ENCODE results near the gene PLCL1.

DNA sequence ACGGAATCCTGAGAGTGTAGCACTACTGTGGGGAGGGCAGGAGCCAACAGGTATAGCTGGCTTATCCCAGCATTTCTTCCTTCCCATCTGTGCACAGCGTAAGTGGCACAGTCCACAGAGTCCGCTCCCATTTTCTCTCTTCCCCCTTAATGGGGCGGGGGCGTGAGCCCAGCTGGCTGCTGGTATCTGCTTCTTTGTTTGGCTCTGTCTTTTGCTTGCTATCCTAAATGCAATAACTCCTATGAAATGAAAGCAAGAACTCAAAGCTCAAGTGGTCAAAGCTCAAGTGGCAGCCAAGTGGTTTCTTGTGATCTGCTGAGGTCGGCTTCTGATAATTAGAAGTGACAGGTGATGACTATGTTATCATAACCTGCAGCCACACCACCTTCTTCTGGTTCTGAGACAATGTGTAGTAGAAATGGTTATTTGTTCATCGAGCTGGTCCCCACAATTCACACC is 192.7 kb downstream of the PLCL1 start:
- TF ChIP-seq EZH2 (IDR thresholded peaks at IDR 0.05): no peak
- TF ChIP-seq CBX3 (IDR thresholded peaks at IDR 0.05; ENCODE audit: low read depth): no peak
- TF ChIP-seq ELF1 (IDR thresholded peaks at IDR 0.05; ENCODE audit: borderline replicate concordance, low read depth): no peak
- no peak for TF ChIP-seq POLR2A (IDR thresholded peaks at IDR 0.05; ENCODE audit: borderline replicate concordance, extremely low read depth, insufficient read depth, insufficient read length)
- TF ChIP-seq CEBPB (IDR thresholded peaks at IDR 0.05; ENCODE audit: low read depth): no peak
- TF ChIP-seq, protein P1, sequence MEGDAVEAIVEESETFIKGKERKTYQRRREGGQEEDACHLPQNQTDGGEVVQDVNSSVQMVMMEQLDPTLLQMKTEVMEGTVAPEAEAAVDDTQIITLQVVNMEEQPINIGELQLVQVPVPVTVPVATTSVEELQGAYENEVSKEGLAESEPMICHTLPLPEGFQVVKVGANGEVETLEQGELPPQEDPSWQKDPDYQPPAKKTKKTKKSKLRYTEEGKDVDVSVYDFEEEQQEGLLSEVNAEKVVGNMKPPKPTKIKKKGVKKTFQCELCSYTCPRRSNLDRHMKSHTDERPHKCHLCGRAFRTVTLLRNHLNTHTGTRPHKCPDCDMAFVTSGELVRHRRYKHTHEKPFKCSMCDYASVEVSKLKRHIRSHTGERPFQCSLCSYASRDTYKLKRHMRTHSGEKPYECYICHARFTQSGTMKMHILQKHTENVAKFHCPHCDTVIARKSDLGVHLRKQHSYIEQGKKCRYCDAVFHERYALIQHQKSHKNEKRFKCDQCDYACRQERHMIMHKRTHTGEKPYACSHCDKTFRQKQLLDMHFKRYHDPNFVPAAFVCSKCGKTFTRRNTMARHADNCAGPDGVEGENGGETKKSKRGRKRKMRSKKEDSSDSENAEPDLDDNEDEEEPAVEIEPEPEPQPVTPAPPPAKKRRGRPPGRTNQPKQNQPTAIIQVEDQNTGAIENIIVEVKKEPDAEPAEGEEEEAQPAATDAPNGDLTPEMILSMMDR (IDR thresholded peaks at IDR 0.05 in 2 of 3, conservative IDR thresholded peaks at IDR 0.05 in 1 of 3; ENCODE audit: borderline replicate concordance in 1 of 3, insufficient read depth in 1 of 3, low read depth in 2 of 3, low read length in 2 of 3): no peak
- TF ChIP-seq ZBTB33 (IDR thresholded peaks at IDR 0.05; ENCODE audit: extremely low read depth, insufficient replicate concordance, low read length): no peak
- TF ChIP-seq JUND (IDR thresholded peaks at IDR 0.05): no peak
- no peak for TF ChIP-seq EZH2phosphoT487 (IDR thresholded peaks at IDR 0.05; ENCODE audit: borderline replicate concordance)
- TF ChIP-seq RAD21 (IDR thresholded peaks at IDR 0.05; ENCODE audit: low read depth): no peak
- no peak for TF ChIP-seq REST (IDR thresholded peaks at IDR 0.05; ENCODE audit: low read depth)
- TF ChIP-seq FOSL1 (IDR thresholded peaks at IDR 0.05; ENCODE audit: low read depth): no peak
- TF ChIP-seq SP1 (IDR thresholded peaks at IDR 0.05; ENCODE audit: low read depth): no peak

All from HCT116 (cell line).